Mucosa of descending colon (tissue), 3 donors: Measurements from ENCODE around the gene NUP133. TPM values are rescaled to one million over a fixed set of nuclear protein-coding genes. Genes with fewer than 3 reads are reported as not detected.

Experiments used
- ATAC-seq: fragments of 200-7000 bp; cut with Tn5 transposase; one replicate; pipeline ENCODE4 v1.9.1; 2020; ENCODE audit warnings: mild to moderate bottlenecking, moderate library complexity
- DNase-seq, 3 donors: peaks; one replicate each; pipeline ENCODE4 v3.0.0-alpha.2; 2020
- H3K36me3 ChIP-seq: fragments of 200-600 bp; one replicate; pipeline ENCODE4 v1.8.0; 2021; ENCODE audit warnings: low read depth, mild to moderate bottlenecking
- H3K4me1 ChIP-seq: fragments of 200-600 bp; one replicate; pipeline ENCODE4 v1.8.0; 2021; ENCODE audit warnings: low read depth, mild to moderate bottlenecking
- H3K4me3 ChIP-seq: fragments of 200-600 bp; one replicate; pipeline ENCODE4 v1.8.0; 2021; ENCODE audit warnings: mild to moderate bottlenecking
- H3K9me3 ChIP-seq: fragments of 200-600 bp; one replicate; pipeline ENCODE4 v1.8.0; 2021; ENCODE audit warnings: mild to moderate bottlenecking
- intact Hi-C, 2 donors: fragments of 100-400 bp; cut with DNase I in 1 of 2; cut with micrococcal nuclease in 1 of 2; formaldehyde crosslinking; loops; one replicate each; pipeline versions ENCODE4 v1.11.0 to v1.11.1; 2022; cut with DNase I, micrococcal nuclease
- total RNA-seq, 3 donors: library from RNA; stranded (reverse); fragmentation: NEBNext Ultra II Directional in 2 of 3; extraction: Animal tissue kit (Norgen Biotek cat#: 25700) in 2 of 3; gene quantifications; one replicate each; pipeline versions ENCODE4 v1.2.1 to v1.2.4, GENCODE V29; 2021 to 2023
- TF ChIP-seq, protein P1 (sequence below): fragments of 200-600 bp; IDR thresholded peaks from one replicate; pipeline ENCODE4 v1.8.0; 2022; ENCODE audit warnings: antibody characterized with exemption, mild to moderate bottlenecking
- donor health status: DM: no; HTN: no; CAD: no; lungs with moderate emphysema.
- donor health status: DM: no; HTN: no; CAD: no.
- donor health status: DM: no; HTN: yes; CAD: no.

Gene NUP133
- total RNA-seq, 3 donors from 2014 or later: 24.5 to 29.4 (median 26.7) TPM

- intact Hi-C loops: loop anchor here in 1 of 2 donors (10.0 kb wide), 1 partner anchor 205 kb away; no protein-coding TSS in a partner anchor
- TF ChIP-seq, protein P1, sequence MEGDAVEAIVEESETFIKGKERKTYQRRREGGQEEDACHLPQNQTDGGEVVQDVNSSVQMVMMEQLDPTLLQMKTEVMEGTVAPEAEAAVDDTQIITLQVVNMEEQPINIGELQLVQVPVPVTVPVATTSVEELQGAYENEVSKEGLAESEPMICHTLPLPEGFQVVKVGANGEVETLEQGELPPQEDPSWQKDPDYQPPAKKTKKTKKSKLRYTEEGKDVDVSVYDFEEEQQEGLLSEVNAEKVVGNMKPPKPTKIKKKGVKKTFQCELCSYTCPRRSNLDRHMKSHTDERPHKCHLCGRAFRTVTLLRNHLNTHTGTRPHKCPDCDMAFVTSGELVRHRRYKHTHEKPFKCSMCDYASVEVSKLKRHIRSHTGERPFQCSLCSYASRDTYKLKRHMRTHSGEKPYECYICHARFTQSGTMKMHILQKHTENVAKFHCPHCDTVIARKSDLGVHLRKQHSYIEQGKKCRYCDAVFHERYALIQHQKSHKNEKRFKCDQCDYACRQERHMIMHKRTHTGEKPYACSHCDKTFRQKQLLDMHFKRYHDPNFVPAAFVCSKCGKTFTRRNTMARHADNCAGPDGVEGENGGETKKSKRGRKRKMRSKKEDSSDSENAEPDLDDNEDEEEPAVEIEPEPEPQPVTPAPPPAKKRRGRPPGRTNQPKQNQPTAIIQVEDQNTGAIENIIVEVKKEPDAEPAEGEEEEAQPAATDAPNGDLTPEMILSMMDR: no peak
- DNase-seq (no peak), ATAC-seq (no peak)
- H3K9me3 ChIP-seq: no peaks in the 10 kb centered on the region
- H3K4me3 ChIP-seq: no peak overlapping the region
- H3K36me3 ChIP-seq: peaks cover 7% of the 10 kb centered on the region
- H3K4me1 ChIP-seq: no peaks in the 10 kb centered on the region
Observed at GRCh38 chr1:229459815-229460214, 48.3 kb downstream of the NUP133 start.

- no peaks in the 10 kb centered on the region for H3K36me3 ChIP-seq
Observed at GRCh38 chr1:229457436-229457835, 50.7 kb downstream of the NUP133 start.

GRCh38 chr1:229456016-229456415, 52.1 kb downstream of the NUP133 start:
- TF ChIP-seq, protein P1: no peak
- DNase-seq: no peak
- ATAC-seq: no peak
- no peaks in the 10 kb centered on the region for H3K9me3 ChIP-seq
- H3K4me3 ChIP-seq: no peak overlapping the region
- intact Hi-C loops: loop anchor here in 1 of 2 donors (10.0 kb wide), 1 partner anchor 201 kb away; no protein-coding TSS in a partner anchor
- no peaks in the 10 kb centered on the region for H3K4me1 ChIP-seq
- no peaks in the 10 kb centered on the region for H3K36me3 ChIP-seq

More at GRCh38 chr1:229457436-229457835, 50.7 kb downstream of the NUP133 start:
- DNase-seq (no peak), ATAC-seq (no peak)
- H3K4me3 ChIP-seq: no peak overlapping the region
- H3K9me3 ChIP-seq: no peaks in the 10 kb centered on the region
- H3K4me1 ChIP-seq: no peaks in the 10 kb centered on the region
- intact Hi-C loops: loop anchor here in 1 of 2 donors (10.0 kb wide), 1 partner anchor 203 kb away; no protein-coding TSS in a partner anchor
- TF ChIP-seq, protein P1: no peak

DNA sequence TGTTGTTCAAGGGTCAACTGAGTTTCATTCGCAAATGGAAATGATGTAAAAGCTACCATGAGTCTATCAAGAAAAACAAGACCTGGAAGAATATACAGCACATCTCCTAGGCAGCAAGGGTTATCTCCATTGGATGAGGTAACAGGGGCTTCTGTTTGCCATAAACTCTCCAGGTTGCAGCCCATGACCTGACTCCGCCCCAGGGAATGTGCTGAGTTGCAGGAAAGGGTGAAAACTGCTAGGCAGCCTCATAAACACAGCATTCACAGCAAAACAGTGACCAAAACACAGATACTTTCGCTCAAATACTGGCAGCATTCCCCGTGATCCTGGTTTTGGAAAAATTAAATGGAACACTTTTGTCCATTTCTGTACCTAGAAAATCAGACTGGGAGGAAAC, 54.1 kb downstream of the NUP133 start:
- ATAC-seq (no peak), DNase-seq (no peak)
- Histone ChIP-seq H3K4me3 (no peak overlapping the region), H3K4me1 (no peaks in the 10 kb centered on the region), H3K36me3 (no peaks in the 10 kb centered on the region), H3K9me3 (no peaks in the 10 kb centered on the region)
- intact Hi-C loops: loop anchor here in 1 of 2 donors (10.0 kb wide), 1 partner anchor 199 kb away; no protein-coding TSS in a partner anchor
- TF ChIP-seq, protein P1: no peak

GRCh38 chr1:229452956-229453801, 55.0 kb downstream of the NUP133 start:
- H3K4me1 ChIP-seq: no peaks in the 10 kb centered on the region
- intact Hi-C loops: loop anchor here in 1 of 2 donors (10.0 kb wide), 1 partner anchor 198 kb away; no protein-coding TSS in a partner anchor

More at GRCh38 chr1:229452956-229453801, 55.0 kb downstream of the NUP133 start:
- Histone ChIP-seq H3K4me3 (no peak overlapping the region), H3K36me3 (no peaks in the 10 kb centered on the region), H3K9me3 (no peaks in the 10 kb centered on the region)
- ATAC-seq (no peak), DNase-seq (no peak)
- TF ChIP-seq, protein P1: no peak
